Ramos (cell line): ENCODE data around the gene RPTOR.

ENCODE experiments used
- in situ Hi-C: fragments of 300-500 bp; cut with MboI; formaldehyde crosslinking; loops from one replicate; pipeline ENCODE4 v1.14.3; 2022; ENCODE audit warnings: low sequenced_read_pairs; ENCODE audit not compliant: unreplicated experiment

Gene RPTOR

GRCh38 chr17:80888276-80889160 is 343.9 kb downstream of the RPTOR start:
- in situ Hi-C loops = no loop called here

- in situ Hi-C loops = no loop called here
Observed at GRCh38 chr17:80889231-80890195, 344.9 kb downstream of the RPTOR start.

GRCh38 chr17:80890196-80890920 is 345.7 kb downstream of the RPTOR start:
- in situ Hi-C loops = no loop called here

GRCh38 chr17:80890921-80891396 is 346.3 kb downstream of the RPTOR start:
- in situ Hi-C loops = no loop called here

- in situ Hi-C loops = no loop called here
Observed at GRCh38 chr17:80891397-80892018, 346.9 kb downstream of the RPTOR start.

- in situ Hi-C loops = no loop called here
Observed at GRCh38 chr17:80892019-80892855, 347.6 kb downstream of the RPTOR start.

GRCh38 chr17:80892900-80893603 is 348.4 kb downstream of the RPTOR start:
- in situ Hi-C loops = no loop called here

- in situ Hi-C loops = no loop called here
Observed at GRCh38 chr17:80893604-80894438, 349.2 kb downstream of the RPTOR start.

- in situ Hi-C loops = no loop called here
Observed at GRCh38 chr17:80894439-80894721, 349.7 kb downstream of the RPTOR start.

- in situ Hi-C loops = no loop called here
Observed at GRCh38 chr17:80894726-80895125, 350.1 kb downstream of the RPTOR start.

GRCh38 chr17:80895366-80895765 is 350.7 kb downstream of the RPTOR start:
- in situ Hi-C loops = no loop called here

- in situ Hi-C loops = no loop called here
Observed at GRCh38 chr17:80898716-80899115, 354.1 kb downstream of the RPTOR start.

- in situ Hi-C loops = no loop called here
Observed at GRCh38 chr17:80899402-80900268, 355.0 kb downstream of the RPTOR start.

- in situ Hi-C loops = no loop called here
Observed at GRCh38 chr17:80901319-80901718, 356.7 kb downstream of the RPTOR start.

- in situ Hi-C loops = no loop called here
Observed at GRCh38 chr17:80902197-80902962, 357.7 kb downstream of the RPTOR start.
